Measurements from ENCODE around the gene TMBIM4.

DNA sequence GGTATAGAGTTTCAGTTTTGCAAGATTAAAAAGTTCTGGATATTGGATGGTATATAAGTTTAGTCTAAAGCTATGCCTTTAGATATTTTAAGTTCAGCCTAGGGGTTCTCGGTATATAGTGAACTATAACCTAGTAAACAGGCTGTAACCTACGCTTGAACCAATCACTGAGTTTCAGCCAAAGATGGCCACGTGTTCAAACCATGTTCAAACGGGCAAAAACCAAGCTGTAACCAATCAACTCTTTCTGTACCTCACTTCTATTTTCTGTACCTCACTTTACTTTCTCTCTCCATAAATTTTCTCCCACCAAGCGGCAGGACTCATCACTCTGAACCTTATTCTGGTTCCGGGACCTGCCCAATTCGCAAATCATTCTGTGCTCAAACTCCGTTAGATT is 1.4 kb downstream of the TMBIM4 start:
- TF ChIP-seq, protein P1, sequence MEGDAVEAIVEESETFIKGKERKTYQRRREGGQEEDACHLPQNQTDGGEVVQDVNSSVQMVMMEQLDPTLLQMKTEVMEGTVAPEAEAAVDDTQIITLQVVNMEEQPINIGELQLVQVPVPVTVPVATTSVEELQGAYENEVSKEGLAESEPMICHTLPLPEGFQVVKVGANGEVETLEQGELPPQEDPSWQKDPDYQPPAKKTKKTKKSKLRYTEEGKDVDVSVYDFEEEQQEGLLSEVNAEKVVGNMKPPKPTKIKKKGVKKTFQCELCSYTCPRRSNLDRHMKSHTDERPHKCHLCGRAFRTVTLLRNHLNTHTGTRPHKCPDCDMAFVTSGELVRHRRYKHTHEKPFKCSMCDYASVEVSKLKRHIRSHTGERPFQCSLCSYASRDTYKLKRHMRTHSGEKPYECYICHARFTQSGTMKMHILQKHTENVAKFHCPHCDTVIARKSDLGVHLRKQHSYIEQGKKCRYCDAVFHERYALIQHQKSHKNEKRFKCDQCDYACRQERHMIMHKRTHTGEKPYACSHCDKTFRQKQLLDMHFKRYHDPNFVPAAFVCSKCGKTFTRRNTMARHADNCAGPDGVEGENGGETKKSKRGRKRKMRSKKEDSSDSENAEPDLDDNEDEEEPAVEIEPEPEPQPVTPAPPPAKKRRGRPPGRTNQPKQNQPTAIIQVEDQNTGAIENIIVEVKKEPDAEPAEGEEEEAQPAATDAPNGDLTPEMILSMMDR (conservative IDR thresholded peaks at IDR 0.05; ENCODE audit: low read depth, low read length): no peak
- TF ChIP-seq POLR2A (IDR thresholded peaks at IDR 0.05; ENCODE audit: low read depth, low read length) (no peak), RAD21 (IDR thresholded peaks at IDR 0.05; ENCODE audit: low read length) (no peak), CEBPB (IDR thresholded peaks at IDR 0.05; ENCODE audit: low read depth, low read length) (no peak)
- TF ChIP-seq, protein P2, sequence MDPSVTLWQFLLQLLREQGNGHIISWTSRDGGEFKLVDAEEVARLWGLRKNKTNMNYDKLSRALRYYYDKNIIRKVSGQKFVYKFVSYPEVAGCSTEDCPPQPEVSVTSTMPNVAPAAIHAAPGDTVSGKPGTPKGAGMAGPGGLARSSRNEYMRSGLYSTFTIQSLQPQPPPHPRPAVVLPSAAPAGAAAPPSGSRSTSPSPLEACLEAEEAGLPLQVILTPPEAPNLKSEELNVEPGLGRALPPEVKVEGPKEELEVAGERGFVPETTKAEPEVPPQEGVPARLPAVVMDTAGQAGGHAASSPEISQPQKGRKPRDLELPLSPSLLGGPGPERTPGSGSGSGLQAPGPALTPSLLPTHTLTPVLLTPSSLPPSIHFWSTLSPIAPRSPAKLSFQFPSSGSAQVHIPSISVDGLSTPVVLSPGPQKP (IDR thresholded peaks at IDR 0.05; ENCODE audit: borderline replicate concordance, low read depth, low read length): no peak

Data from IMR-90 (cell line).